A549 (cell line): ENCODE measurements around the gene FXYD2. TPM values are rescaled to one million over a fixed set of nuclear protein-coding genes. Genes with fewer than 3 reads are reported as not detected.

ENCODE experiments used
- ATAC-seq, 2 experiments: fragments of 200-7000 bp in 1 of 2; fragments of >200 bp in 1 of 2; cut with Nextera tagmentation in 1 of 2; cut with Tn5 transposase in 1 of 2; 3 replicates each; pipeline versions ENCODE4 v1.8.0 to v1.9.1; 2018 to 2020; ENCODE audit warnings: mild to moderate bottlenecking in 1 of 2, moderate library complexity in 1 of 2
- CTCF ChIA-PET: fragments of 300-600 bp; sonication (Branson Sonifier 250); formaldehyde crosslinking; extraction: SDS; loops from one replicate; lab custom pipeline; 2021; ENCODE audit warnings: antibody characterized with exemption, inconsistent platforms; lab: Yijun Ruan, JAX
- POLR2A ChIA-PET: fragments of 350-600 bp; formaldehyde crosslinking; extraction: SDS; loops from one replicate; lab custom pipeline; 2021; ENCODE audit warnings: antibody characterized with exemption, inconsistent platforms; lab: Yijun Ruan, JAX
- DNase-seq, 2 experiments: peaks; one replicate each; pipeline versions ENCODE4 v3.0.0 to v3.0.0-alpha.2; 2011 to 2016; ENCODE audit warnings: low read depth in 1 of 2, low spot score in 1 of 2
- FAIRE-seq: peaks from 2 replicates; lab custom pipeline; 2011; peaks lifted over from hg19 to GRCh38; lab: Jason Lieb, UNC
- H3K27ac ChIP-seq, 2 experiments: fragments of >200 bp; sonication (Bioruptor Twin); formaldehyde crosslinking; 3 replicates each; pipeline ENCODE4 v1.5.1; 2016 to 2017
- H3K4me1 ChIP-seq: fragments of >200 bp; sonication (Bioruptor Twin); formaldehyde crosslinking; 3 replicates; pipeline ENCODE4 v1.6.1; 2016
- H3K4me2 ChIP-seq: fragments of >200 bp; sonication (Bioruptor Twin); formaldehyde crosslinking; 3 replicates; pipeline ENCODE4 v1.6.1; 2016
- H3K4me3 ChIP-seq: fragments of >200 bp; sonication (Bioruptor Twin); formaldehyde crosslinking; 3 replicates; pipeline ENCODE4 v1.5.1; 2016
- H3K9me3 ChIP-seq: fragments of >200 bp; sonication (Bioruptor Twin); formaldehyde crosslinking; 3 replicates; pipeline ENCODE4 v1.6.1; 2016
- CBX2 ChIP-seq: fragments of 200-600 bp; sonication (generic); IDR thresholded peaks from 2 replicates; pipeline ENCODE4 v1.6.1; 2016; ENCODE audit warnings: low read depth, mild to moderate bottlenecking, borderline replicate concordance
- CBX8 ChIP-seq: fragments of 200-600 bp; sonication (generic); IDR thresholded peaks from 2 replicates; pipeline ENCODE4 v1.6.1; 2016
- CHD2 ChIP-seq: fragments of 150-350 bp; IDR thresholded peaks from 2 replicates; pipeline ENCODE4 v1.6.1; 2014; ENCODE audit warnings: low read length; ENCODE audit not compliant: partially characterized antibody
- EHMT2 ChIP-seq: fragments of 200-600 bp; sonication (generic); IDR thresholded peaks from 2 replicates; pipeline ENCODE4 v1.6.1; 2016; ENCODE audit warnings: antibody characterized with exemption, low read depth, mild to moderate bottlenecking, moderate library complexity
- EP300 ChIP-seq, 2 experiments: fragments of >200 bp; sonication (Bioruptor Twin); formaldehyde crosslinking; IDR thresholded peaks; 2 replicates in 1 of 2; 3 replicates in 1 of 2; pipeline ENCODE4 v1.6.1; 2016 to 2017
- FOSB ChIP-seq: fragments of 250-450 bp; sonication (Bioruptor Pico); IDR thresholded peaks from 2 replicates; pipeline ENCODE4 v1.5.0; 2020; ENCODE audit warnings: mild to moderate bottlenecking, moderate library complexity
- FOSL2 ChIP-seq, 2 experiments: fragments of 450-650 bp in 1 of 2; fragments of >200 bp in 1 of 2; sonication (Bioruptor Twin) in 1 of 2; formaldehyde crosslinking; IDR thresholded peaks; 2 replicates each; pipeline versions ENCODE4 v1.5.0 to v1.6.1; 2016 to 2020; ENCODE audit warnings: mild to moderate bottlenecking in 1 of 2, moderate library complexity in 1 of 2
- GATA3 ChIP-seq: IDR thresholded peaks from 2 replicates; pipeline ENCODE4 v1.6.1; 2012; ENCODE audit warnings: borderline replicate concordance
- HEYL ChIP-seq: fragments of 250-450 bp; sonication (Bioruptor Pico); IDR thresholded peaks from 2 replicates; pipeline ENCODE4 v1.8.0; 2021; ENCODE audit warnings: mild to moderate bottlenecking, moderate library complexity
- HOXA7 ChIP-seq: fragments of 250-450 bp; sonication (Bioruptor Pico); IDR thresholded peaks from 2 replicates; pipeline ENCODE4 v1.5.0; 2020; ENCODE audit warnings: mild to moderate bottlenecking, moderate library complexity
- HOXB13 ChIP-seq: fragments of 250-450 bp; sonication (Bioruptor Pico); IDR thresholded peaks from 2 replicates; pipeline ENCODE4 v1.5.0; 2020; ENCODE audit warnings: low read depth, mild to moderate bottlenecking, moderate library complexity
- HOXB5 ChIP-seq: fragments of 250-450 bp; sonication (Bioruptor Pico); IDR thresholded peaks from 2 replicates; pipeline ENCODE4 v1.5.0; 2020; ENCODE audit warnings: mild to moderate bottlenecking, moderate library complexity
- MYC ChIP-seq: IDR thresholded peaks from 2 replicates; pipeline ENCODE4 v1.6.1; 2012; ENCODE audit warnings: mild to moderate bottlenecking, inconsistent platforms, low read length, improper control_type of control experiment, borderline replicate concordance
- NR3C1 ChIP-seq: fragments of >200 bp; sonication (Bioruptor Twin); formaldehyde crosslinking; IDR thresholded peaks from 3 replicates; pipeline ENCODE4 v1.6.1; 2017
- PHF8 ChIP-seq: fragments of 200-600 bp; sonication (generic); IDR thresholded peaks from 2 replicates; pipeline ENCODE4 v1.6.1; 2016; ENCODE audit warnings: low read depth, mild to moderate bottlenecking, antibody characterized with exemption, moderate library complexity, borderline replicate concordance
- POLR2AphosphoS2 ChIP-seq: conservative IDR thresholded peaks from 2 replicates; pipeline ENCODE4 v1.6.1; 2012; ENCODE audit warnings: low read length, improper control_type of control experiment, inconsistent platforms
- RAD21 ChIP-seq, 2 experiments: fragments of >200 bp in 1 of 2; sonication (Bioruptor Twin) in 1 of 2; formaldehyde crosslinking in 1 of 2; IDR thresholded peaks in 1 of 2; conservative IDR thresholded peaks in 1 of 2; 2 replicates in 1 of 2; 3 replicates in 1 of 2; pipeline ENCODE4 v1.6.1; 2012 to 2018; ENCODE audit warnings: inconsistent platforms in 1 of 2
- RARB ChIP-seq: fragments of 250-450 bp; sonication (Bioruptor Pico); IDR thresholded peaks from 2 replicates; pipeline ENCODE4 v1.8.0; 2021; ENCODE audit warnings: mild to moderate bottlenecking, moderate library complexity
- RCOR1 ChIP-seq: fragments of 150-350 bp; IDR thresholded peaks from 2 replicates; pipeline ENCODE4 v1.6.1; 2014; ENCODE audit warnings: antibody characterized with exemption, low read length, low read depth
- RFX5 ChIP-seq: fragments of 450-650 bp; IDR thresholded peaks from 2 replicates; pipeline ENCODE4 v1.7.1; 2014; ENCODE audit warnings: antibody characterized with exemption, mild to moderate bottlenecking, moderate library complexity
- RNF2 ChIP-seq: fragments of 200-600 bp; sonication (generic); IDR thresholded peaks from 2 replicates; pipeline ENCODE4 v1.6.1; 2016; ENCODE audit warnings: low read depth, mild to moderate bottlenecking, antibody characterized with exemption, moderate library complexity, borderline replicate concordance
- SREBF2 ChIP-seq: fragments of 450-650 bp; IDR thresholded peaks from 2 replicates; pipeline ENCODE4 v1.6.1; 2014; ENCODE audit warnings: mild to moderate bottlenecking, moderate library complexity
- TP53 ChIP-seq: fragments of 250-450 bp; sonication (Bioruptor Pico); IDR thresholded peaks from 2 replicates; pipeline ENCODE4 v1.5.0; 2021; ENCODE audit warnings: mild to moderate bottlenecking, moderate library complexity
- ZFP36 ChIP-seq: fragments of 450-650 bp; IDR thresholded peaks from 2 replicates; pipeline ENCODE4 v1.6.1; 2014; ENCODE audit warnings: borderline replicate concordance; ENCODE audit not compliant: partially characterized antibody
- ZNF302 ChIP-seq: fragments of 250-450 bp; sonication (Bioruptor Pico); IDR thresholded peaks from 2 replicates; pipeline ENCODE4 v1.9.0; 2021; ENCODE audit warnings: inconsistent platforms, mild to moderate bottlenecking, moderate library complexity
- ZSCAN20 ChIP-seq: fragments of 250-450 bp; sonication (Bioruptor Pico); IDR thresholded peaks from 2 replicates; pipeline ENCODE4 v1.8.0; 2022; ENCODE audit warnings: mild to moderate bottlenecking, moderate library complexity
- WGBS: methylation state at CpG from one replicate; pipeline ENCODE4 v1.1.6; 2017; ENCODE audit errors: missing lambda C conversion rate; 5-methylcytosine and 5-hydroxymethylcytosine counted together
- polyA plus RNA-seq, 4 experiments: library from polyadenylated mRNA; depleted of rRNA in 3 of 4; stranded (reverse); fragments of >200 nt; fragmentation: RNase III in 1 of 4; extraction: RNeasy Plus Mini Kit Qiagen cat#74134 plus additional on column Dnase treatment in 1 of 4; gene quantifications; 2 replicates in 3 of 4; 3 replicates in 1 of 4; pipeline ENCODE4 v1.2.3, GENCODE V29; 2011 to 2017
- TF ChIP-seq, protein P1 (sequence below): fragments of 250-450 bp; sonication (Bioruptor Pico); IDR thresholded peaks from 2 replicates; pipeline ENCODE4 v1.5.0; 2021; ENCODE audit warnings: mild to moderate bottlenecking, moderate library complexity, borderline replicate concordance
- TF ChIP-seq, protein P2 (sequence below): IDR thresholded peaks from 2 replicates; pipeline ENCODE4 v1.6.1; 2012
- TF ChIP-seq, protein P3 (sequence below): fragments of 250-450 bp; sonication (Bioruptor Pico); IDR thresholded peaks from 2 replicates; pipeline ENCODE4 v1.5.0; 2020; ENCODE audit warnings: low read depth, mild to moderate bottlenecking, moderate library complexity
- TF ChIP-seq, protein P4 (sequence below): fragments of >200 bp; sonication (Bioruptor Twin); formaldehyde crosslinking; IDR thresholded peaks from 3 replicates; pipeline ENCODE4 v1.6.1; 2016

The FXYD2 gene
- polyA plus RNA-seq, 2 of the 4 experiments (the other 2 are of a cell fraction) = 25.9 to 55.6 TPM

DNA sequence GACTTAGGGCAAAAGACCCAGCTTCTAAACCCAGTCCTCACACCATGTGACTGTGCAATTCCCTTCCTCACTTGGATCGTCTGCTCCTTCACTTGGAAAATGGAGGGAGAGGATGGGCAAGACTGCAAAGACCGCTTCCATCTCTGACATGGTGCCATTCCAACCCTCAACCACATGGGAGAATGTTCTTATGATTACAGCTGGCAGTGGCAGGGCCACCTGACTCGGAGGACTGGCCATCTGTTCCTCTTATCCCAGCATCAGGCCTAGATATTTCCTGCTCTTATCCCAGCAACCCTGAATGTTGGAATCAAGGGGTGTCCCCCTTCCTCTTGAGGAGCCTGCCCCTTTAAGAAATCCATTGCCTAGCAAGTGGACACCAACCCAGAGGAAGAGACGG lies 42.9 kb downstream of the FXYD2 start:
- CTCF ChIA-PET = no interaction called here

DNA sequence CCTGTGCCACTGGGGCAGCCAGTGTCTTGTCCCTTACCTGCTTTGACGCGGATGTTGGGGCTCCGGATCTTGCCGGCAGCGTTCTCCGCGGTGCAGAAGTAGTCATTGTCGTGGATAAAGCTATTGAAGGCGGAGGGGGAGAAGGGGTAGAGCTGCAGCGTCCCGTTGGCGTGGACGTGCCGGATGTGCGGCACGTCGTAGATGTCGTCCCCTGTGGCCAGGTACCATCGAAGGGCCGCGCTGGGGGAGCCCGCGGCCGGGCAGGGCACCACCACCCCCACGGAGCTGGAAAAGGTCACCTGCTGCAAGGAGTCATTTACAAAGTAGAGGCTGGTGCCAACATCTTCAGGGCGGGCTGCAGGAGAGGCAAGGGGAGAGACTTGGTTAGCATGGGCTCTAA lies 44.1 kb downstream of the FXYD2 start:
- TF ChIP-seq RAD21 (conservative IDR thresholded peaks at IDR 0.05 in 1 of 2, IDR thresholded peaks at IDR 0.05 in 1 of 2) (no peak), HOXB13 (CRISPR knock-in tag) (no peak), SREBF2 (no peak), PHF8 (no peak), RCOR1 (no peak), NR3C1 (no peak), TP53 (CRISPR knock-in tag) (no peak), MYC (no peak), ZSCAN20 (no peak), CHD2 (no peak), HOXB5 (CRISPR knock-in tag) (no peak)
- TF ChIP-seq, protein P1, sequence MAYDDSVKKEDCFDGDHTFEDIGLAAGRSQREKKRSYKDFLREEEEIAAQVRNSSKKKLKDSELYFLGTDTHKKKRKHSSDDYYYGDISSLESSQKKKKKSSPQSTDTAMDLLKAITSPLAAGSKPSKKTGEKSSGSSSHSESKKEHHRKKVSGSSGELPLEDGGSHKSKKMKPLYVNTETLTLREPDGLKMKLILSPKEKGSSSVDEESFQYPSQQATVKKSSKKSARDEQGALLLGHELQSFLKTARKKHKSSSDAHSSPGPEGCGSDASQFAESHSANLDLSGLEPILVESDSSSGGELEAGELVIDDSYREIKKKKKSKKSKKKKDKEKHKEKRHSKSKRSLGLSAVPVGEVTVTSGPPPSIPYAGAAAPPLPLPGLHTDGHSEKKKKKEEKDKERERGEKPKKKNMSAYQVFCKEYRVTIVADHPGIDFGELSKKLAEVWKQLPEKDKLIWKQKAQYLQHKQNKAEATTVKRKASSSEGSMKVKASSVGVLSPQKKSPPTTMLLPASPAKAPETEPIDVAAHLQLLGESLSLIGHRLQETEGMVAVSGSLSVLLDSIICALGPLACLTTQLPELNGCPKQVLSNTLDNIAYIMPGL (CRISPR knock-in tag) = no peak
- ChIA-PET POLR2A (no interaction called here), CTCF (no interaction called here)
- FAIRE-seq = no peak
- no peak for DNase-seq
- H3K4me1 ChIP-seq = no peaks in the 10 kb centered on the region
- H3K4me3 ChIP-seq = no peak overlapping the region
- WGBS = 89% methylated on average over 25 of the region's 26 CpGs
- no peak for ATAC-seq
- H3K9me3 ChIP-seq = no peaks in the 10 kb centered on the region
- no peak overlapping the region for H3K4me2 ChIP-seq
- no peak overlapping the region for H3K27ac ChIP-seq

More for the DNA sequence above, 42.9 kb downstream of the FXYD2 start:
- Histone ChIP-seq H3K9me3 (no peaks in the 10 kb centered on the region), H3K27ac (no peak overlapping the region)
- DNase-seq = no peak
- TF ChIP-seq RFX5 = no peak
- no peak for TF ChIP-seq POLR2AphosphoS2
- TF ChIP-seq, protein P2, sequence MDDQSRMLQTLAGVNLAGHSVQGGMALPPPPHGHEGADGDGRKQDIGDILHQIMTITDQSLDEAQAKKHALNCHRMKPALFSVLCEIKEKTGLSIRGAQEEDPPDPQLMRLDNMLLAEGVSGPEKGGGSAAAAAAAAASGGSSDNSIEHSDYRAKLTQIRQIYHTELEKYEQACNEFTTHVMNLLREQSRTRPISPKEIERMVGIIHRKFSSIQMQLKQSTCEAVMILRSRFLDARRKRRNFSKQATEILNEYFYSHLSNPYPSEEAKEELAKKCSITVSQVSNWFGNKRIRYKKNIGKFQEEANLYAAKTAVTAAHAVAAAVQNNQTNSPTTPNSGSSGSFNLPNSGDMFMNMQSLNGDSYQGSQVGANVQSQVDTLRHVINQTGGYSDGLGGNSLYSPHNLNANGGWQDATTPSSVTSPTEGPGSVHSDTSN = no peak
- TF ChIP-seq CBX2 = no peak
- TF ChIP-seq GATA3 = no peak
- no peak for TF ChIP-seq ZFP36
- TF ChIP-seq, protein P3, sequence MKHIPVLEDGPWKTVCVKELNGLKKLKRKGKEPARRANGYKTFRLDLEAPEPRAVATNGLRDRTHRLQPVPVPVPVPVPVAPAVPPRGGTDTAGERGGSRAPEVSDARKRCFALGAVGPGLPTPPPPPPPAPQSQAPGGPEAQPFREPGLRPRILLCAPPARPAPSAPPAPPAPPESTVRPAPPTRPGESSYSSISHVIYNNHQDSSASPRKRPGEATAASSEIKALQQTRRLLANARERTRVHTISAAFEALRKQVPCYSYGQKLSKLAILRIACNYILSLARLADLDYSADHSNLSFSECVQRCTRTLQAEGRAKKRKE (CRISPR knock-in tag) = no peak
- TF ChIP-seq, all 56 proteins: peak for 0
- ATAC-seq (no peak), FAIRE-seq (no peak)
- Histone ChIP-seq H3K4me2 (no peak overlapping the region), H3K4me1 (peaks cover 9% of the 10 kb centered on the region), H3K4me3 (no peak overlapping the region)
- WGBS = 77% methylated on average over 4 of the region's 4 CpGs
- POLR2A ChIA-PET = no interaction called here

DNA sequence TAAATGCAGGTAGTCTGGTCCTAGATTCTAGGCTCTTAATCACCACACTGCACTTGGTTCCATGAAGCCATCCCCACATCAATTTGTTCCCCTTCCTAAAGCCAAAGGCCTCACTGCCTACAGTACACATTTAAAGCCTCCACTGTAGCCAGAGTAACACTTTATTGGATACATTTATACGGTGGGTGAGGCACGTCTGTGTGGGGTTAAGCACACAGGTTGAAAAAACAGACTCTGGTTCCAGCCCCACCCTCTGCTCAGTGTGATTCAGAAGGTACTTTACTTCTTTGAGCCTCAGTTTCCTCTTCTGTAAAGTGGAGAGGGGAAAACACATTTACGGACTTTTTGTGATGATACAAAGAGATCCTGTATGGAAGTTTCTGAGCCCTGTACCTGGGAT lies 50.0 kb downstream of the FXYD2 start:
- ChIA-PET POLR2A (no interaction called here), CTCF (no interaction called here)
- WGBS = 66% methylated on average over 3 of the region's 3 CpGs
- FAIRE-seq = no peak
- Histone ChIP-seq H3K27ac (no peak overlapping the region), H3K4me1 (no peaks in the 10 kb centered on the region), H3K4me2 (no peak overlapping the region), H3K9me3 (no peaks in the 10 kb centered on the region), H3K4me3 (no peak overlapping the region)
- no peak for DNase-seq
- no peak for ATAC-seq
- no peak for TF ChIP-seq MYC
- no peak for TF ChIP-seq RFX5
- no peak for TF ChIP-seq ZNF302
- TF ChIP-seq FOSL2 (IDR thresholded peaks at IDR 0.05) = no peak
- no peak for TF ChIP-seq FOSL2 (CRISPR knock-in tag; IDR thresholded peaks at IDR 0.05)
- no peak for TF ChIP-seq HOXB13 (CRISPR knock-in tag)
- no peak for TF ChIP-seq ZFP36
- TF ChIP-seq PHF8 = no peak
- no peak for TF ChIP-seq EP300 (IDR thresholded peaks at IDR 0.05)
- no peak for TF ChIP-seq HEYL (CRISPR knock-in tag)
- TF ChIP-seq TP53 (CRISPR knock-in tag) = no peak
- TF ChIP-seq, protein P4, sequence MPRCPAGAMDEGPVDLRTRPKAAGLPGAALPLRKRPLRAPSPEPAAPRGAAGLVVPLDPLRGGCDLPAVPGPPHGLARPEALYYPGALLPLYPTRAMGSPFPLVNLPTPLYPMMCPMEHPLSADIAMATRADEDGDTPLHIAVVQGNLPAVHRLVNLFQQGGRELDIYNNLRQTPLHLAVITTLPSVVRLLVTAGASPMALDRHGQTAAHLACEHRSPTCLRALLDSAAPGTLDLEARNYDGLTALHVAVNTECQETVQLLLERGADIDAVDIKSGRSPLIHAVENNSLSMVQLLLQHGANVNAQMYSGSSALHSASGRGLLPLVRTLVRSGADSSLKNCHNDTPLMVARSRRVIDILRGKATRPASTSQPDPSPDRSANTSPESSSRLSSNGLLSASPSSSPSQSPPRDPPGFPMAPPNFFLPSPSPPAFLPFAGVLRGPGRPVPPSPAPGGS = no peak
- no peak for TF ChIP-seq POLR2AphosphoS2
- TF ChIP-seq HOXA7 = no peak
- no peak for TF ChIP-seq FOSB (CRISPR knock-in tag)
- no peak for TF ChIP-seq CBX8
- TF ChIP-seq EHMT2 = no peak
- TF ChIP-seq GATA3 = no peak
- no peak for TF ChIP-seq RNF2
- no peak for TF ChIP-seq RARB
- TF ChIP-seq, all 56 proteins: peak for 0
